GM19025 (cell line): ENCODE results near the gene ZNF469.

Experiments
- ATAC-seq: cut with Tn5 transposase; IDR thresholded peaks from one replicate; pipeline ENCODE4 v1.9.1; 2021; ENCODE audit warnings: mild to moderate bottlenecking, low read depth, moderate library complexity; ENCODE audit not compliant: unreplicated experiment

The ZNF469 gene

DNA sequence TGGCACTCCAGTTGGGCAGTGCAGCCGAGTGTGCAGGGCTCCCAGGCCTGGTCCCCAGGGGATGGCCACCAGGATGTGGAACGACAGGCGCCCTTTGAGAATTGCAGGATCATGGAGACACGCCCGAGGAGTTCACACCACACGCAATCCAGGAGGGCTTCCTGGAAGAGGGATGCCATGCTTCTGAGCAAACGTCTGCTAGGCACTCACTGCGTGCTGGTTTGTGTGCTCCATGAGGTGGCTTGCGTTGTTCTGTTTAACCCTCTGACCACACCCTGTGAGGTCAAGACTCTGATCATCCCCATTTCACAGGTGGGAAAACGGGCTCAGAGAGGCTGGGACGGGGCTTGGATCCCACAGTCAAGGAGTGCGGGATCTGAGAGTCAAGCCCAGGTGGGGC, 37.7 kb downstream of the ZNF469 start:
- ATAC-seq: no peak

DNA sequence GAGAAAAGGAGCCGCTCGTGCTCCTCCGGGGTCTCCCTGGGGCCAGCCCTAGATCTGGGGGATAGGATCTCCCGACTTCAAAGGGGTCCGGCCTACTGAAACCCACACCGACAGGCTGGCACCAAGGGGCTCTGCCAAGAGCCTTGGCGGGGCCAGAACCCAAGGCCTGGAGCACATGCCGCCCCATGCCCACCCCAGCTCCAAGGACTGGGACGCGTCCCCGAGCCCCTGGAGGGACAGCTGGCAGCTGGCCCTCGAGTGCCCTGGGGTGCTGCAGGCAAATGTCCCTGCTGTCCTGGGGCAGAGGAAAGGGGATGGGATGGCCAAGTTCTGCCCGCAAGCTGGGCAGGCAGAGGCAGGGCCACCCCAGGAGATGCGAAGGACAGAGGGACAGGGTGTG, 38.5 kb downstream of the ZNF469 start:
- ATAC-seq: no peak

DNA sequence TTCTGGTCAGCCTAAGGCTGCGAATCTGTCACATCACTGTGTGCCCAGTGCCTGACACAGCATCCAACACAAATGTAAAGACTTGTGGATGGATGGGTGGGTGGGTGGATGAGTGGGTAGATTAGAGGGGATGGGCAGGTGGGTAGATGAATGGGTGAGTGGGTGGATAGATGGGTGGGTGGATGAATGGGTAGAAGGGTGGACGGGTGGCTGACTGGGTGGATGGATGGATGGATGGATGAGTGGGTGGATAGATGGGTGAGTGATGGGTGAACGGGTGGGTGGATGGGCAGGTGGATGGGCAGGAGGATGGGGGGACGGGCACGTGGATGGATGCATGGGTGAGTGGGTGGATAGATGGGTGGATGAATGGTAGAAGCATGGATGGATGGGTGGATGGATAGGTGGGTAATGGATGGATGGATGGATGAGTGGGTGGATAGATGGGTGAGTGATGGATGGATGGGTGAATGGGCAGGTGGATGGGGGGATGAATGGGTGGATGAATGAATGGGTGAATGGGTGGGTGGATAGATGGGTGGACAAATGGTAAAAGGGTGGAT, 39.2 kb downstream of the ZNF469 start:
- ATAC-seq: no peak

GRCh38 chr16:88422733-88423447, 40.1 kb downstream of the ZNF469 start:
- no peak for ATAC-seq

GRCh38 chr16:88423448-88423850, 40.7 kb downstream of the ZNF469 start:
- ATAC-seq: no peak

DNA sequence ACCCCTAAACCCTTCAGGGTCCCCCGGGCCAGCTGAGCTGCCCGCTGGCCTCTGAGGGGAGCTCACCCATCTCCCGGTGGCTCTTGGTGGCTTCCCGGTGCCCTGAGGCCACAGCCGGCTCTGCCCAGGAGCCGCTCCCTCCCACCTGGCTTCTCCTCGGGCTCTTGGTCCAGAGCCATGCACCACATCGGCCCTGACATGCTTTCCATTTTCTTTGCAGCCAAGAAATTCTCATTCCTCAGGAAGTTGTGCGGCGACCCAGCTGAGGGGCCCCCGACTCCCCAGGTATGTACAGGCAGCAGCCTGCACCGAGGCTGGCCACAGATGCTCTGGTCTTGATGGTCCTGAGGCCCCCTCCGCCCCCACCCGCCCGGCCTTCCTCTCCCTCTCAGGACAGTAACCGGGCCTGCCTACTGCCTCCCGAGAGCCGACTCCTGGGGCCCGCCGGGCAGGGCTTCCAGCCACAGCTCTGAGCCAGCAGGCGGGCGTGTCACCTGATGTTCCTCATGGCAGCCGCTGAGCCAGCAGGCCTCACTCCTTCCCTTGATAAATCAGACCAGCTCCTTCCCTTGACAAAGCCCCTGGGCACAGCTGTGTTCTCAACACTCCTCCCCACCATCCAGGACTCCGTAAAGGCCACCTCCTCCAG, 42.0 kb downstream of the ZNF469 start:
- ATAC-seq: no peak

GRCh38 chr16:88426018-88426417, 43.3 kb downstream of the ZNF469 start:
- ATAC-seq: no peak

DNA sequence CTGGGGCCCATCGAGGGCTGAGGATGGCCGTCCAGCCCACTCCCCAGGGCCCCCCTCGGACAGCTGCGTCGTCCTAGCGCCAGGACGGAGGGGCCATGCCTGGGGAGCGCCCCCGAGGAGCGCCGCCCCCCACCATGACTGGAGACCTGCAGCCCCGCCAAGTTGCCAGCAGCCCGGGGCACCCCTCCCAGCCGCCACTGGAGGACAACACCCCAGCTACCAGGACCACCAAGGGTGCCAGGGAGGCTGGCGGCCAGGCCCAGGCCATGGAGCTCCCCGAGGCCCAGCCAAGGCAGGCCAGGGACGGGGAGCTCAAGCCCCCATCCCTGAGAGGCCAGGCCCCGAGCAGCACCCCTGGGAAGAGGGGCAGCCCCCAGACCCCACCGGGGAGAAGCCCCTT, 44.6 kb downstream of the ZNF469 start:
- ATAC-seq: no peak

GRCh38 chr16:88428156-88428555, 45.4 kb downstream of the ZNF469 start:
- ATAC-seq: no peak

GRCh38 chr16:88428616-88429386, 46.0 kb downstream of the ZNF469 start:
- no peak for ATAC-seq

DNA sequence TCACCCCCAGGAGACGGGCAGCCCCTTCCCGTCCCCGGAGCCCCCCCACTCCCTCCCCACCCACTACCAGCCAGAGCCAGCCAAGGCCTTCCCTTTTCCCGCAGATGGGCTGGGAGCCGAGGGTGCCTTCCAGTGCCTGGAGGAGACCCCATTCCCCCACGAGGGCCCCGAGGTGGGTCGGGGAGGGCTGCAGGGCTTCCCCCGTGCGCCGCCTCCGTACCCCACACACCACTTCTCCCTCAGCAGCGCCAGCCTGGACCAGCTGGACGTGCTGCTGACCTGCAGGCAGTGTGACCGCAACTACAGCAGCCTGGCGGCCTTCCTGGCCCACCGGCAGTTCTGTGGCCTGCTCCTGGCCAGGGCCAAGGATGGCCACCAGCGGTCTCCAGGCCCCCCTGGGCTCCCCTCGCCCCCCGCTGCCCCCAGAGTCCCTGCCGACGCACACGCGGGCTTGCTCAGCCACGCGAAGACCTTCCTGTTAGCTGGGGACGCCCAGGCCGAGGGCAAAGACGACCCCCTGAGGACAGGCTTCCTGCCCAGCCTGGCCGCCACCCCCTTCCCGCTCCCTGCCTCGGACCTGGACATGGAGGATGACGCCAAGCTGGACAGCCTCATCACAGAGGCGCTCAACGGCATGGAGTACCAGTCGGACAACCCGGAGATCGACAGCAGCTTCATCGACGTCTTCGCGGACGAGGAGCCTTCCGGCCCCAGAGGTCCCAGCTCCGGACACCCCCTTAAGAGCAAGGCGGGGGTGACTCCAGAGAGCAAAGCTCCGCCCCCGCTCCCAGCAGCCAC, 46.8 kb downstream of the ZNF469 start:
- ATAC-seq: no peak

- ATAC-seq: no peak
These were observed 47.4 kb downstream of the ZNF469 start for GRCh38 chr16:88430185-88430523.

DNA sequence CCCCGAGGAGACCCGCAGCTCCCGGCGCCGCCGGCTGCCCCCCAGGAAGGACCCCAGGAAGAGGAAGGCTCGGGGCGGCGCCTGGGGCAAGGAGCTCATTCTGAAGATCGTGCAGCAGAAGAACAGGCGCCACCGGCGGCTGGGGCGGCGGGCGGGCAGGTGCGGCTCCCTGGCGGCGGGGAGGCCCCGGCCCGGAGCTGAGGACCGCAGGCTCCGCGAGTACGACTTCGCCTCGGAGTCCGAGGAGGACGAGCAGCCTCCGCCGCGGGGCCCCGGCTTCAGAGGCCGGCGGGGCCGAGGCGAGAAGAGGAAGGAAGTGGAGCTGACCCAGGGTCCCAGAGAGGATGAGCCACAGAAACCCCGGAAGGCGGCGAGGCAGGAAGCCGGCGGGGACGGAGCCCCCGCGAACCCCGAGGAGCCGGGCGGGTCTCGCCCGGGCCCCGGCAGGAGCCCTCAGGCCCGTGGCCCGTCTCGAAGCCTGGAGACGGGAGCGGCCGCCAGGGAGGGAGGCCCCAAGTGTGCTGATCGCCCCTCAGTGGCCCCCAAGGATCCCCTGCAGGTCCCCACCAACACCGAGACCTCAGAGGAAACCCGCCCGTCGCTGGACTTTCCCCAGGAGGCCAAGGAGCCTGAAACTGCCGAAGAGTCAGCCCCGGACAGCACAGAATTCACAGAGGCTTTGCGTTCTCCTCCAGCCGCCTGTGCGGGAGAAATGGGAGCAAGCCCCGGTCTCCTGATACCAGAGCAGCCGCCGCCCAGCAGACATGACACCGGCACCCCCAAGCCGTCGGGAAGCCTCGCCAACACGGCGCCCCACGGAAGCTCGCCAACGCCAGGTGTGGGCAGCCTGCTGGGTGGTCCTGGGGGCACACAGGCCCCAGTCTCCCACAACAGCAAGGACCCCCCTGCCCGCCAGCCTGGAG, 48.0 kb downstream of the ZNF469 start:
- ATAC-seq: no peak

DNA sequence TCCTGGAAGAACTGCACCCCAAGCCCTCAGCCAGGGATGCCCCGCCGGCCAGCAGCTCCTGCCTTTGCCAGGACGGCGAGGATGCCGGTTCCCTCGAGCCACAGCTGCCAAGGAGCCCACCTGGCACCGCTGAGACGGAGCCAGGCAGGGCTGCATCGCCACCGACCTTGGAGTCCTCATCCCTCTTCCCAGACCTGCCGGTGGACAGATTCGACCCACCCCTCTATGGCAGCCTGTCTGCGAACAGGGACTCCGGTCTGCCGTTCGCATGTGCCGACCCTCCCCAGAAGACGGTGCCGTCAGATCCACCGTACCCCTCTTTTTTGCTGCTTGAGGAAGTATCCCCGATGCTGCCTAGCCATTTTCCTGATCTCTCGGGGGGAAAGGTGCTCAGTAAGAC, 48.9 kb downstream of the ZNF469 start:
- ATAC-seq: no peak

DNA sequence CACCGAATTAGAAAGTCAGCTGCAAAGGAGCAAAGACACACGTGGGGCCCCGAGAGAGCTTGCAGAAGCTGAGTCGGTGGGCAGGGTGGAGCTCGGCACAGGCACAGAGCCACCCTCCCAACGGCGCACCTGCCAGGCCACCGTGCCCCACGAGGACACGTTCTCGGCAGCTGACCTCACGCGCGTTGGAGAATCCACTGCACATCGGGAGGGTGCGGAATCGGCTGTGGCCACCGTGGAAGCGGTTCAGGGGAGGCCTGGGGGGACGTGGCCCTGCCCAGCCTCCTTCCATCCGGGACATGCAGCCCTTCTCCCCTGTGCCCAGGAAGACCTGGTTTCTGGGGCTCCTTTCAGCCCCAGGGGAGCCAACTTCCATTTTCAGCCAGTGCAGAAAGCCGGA, 49.4 kb downstream of the ZNF469 start:
- no peak for ATAC-seq
